ENCODE results near the gene OBSCN. TPM values are rescaled to one million over a fixed set of nuclear protein-coding genes. Genes with fewer than 3 reads are reported as not detected.

The OBSCN gene
- total and polyA plus RNA-seq, 2 donors (not counting 1 experiment from before 2014, with no cell fraction given) = 10.0 to 63.9 TPM

GRCh38 chr1:228377664-228378089 is 169.8 kb downstream of the OBSCN start:
- CTCF ChIA-PET = no interaction called here
- Histone ChIP-seq H3K9me3 (ENCODE audit: control extremely low read depth in 1 of 3, control insufficient read depth in 2 of 3, insufficient read depth in 1 of 3, low read length in 2 of 3) (peaks cover 0 to 11% (median 0%) of the 10 kb centered on the region in 3 donors), H3K4me2 (replicated peaks; ENCODE audit: low read depth, low read length, poor library complexity, severe bottlenecking) (peak overlapping the region; percentile 37), H3K9ac (ENCODE audit: low read length) (no peak overlapping the region), H3K4me3 (ENCODE audit: control extremely low read depth in 1 of 5, extremely low read depth in 1 of 5, insufficient read depth in 1 of 5, low read depth in 2 of 5, low read length in 4 of 5) (no peak overlapping the region), H4K20me1 (ENCODE audit: control insufficient read depth, insufficient read depth, low read length, poor library complexity, severe bottlenecking) (no peaks in the 10 kb centered on the region), H3K4me1 (ENCODE audit: control insufficient read depth in 2 of 2, insufficient read depth in 2 of 2, low read length in 2 of 2) (peaks cover 9 to 11% of the 10 kb centered on the region in 2 donors), H3K27me3 (replicated peaks in 1 of 4; ENCODE audit: control extremely low read depth in 1 of 4, control insufficient read depth in 3 of 4, insufficient read depth in 4 of 4, low read length in 3 of 4) (peaks cover 0 to 14% (median 7%) of the 10 kb centered on the region in 4 experiments), H2AFZ (ENCODE audit: insufficient read depth, low read depth, low read length, poor library complexity, severe bottlenecking) (no peak overlapping the region), H3K79me2 (ENCODE audit: control insufficient read depth, insufficient read depth, low read length) (no peaks in the 10 kb centered on the region), H3K27ac (ENCODE audit: low read length in 2 of 2) (no peak overlapping the region), H3K36me3 (replicated peaks in 1 of 2; ENCODE audit: control extremely low read depth in 1 of 2, control insufficient read depth in 1 of 2, extremely low read depth in 1 of 2, insufficient read depth in 2 of 2, low read length in 1 of 2) (no peaks in the 10 kb centered on the region)
- H3K27me3 Mint-ChIP-seq = peaks cover 15% of the 10 kb centered on the region
- peaks cover 7% of the 10 kb centered on the region for H3K4me1 Mint-ChIP-seq
- POLR2A ChIA-PET = interaction anchor here (0.6 kb wide), 3 partner anchors 12 to 252 kb away, joined by 5 to 8 read pairs (median 6); no protein-coding TSS in a partner anchor
- no peak for TF ChIP-seq CTCF (IDR thresholded peaks at IDR 0.05)
- no peak for TF ChIP-seq EZH2 (IDR thresholded peaks at IDR 0.05; ENCODE audit: borderline replicate concordance, insufficient read depth, low read depth, low read length, poor library complexity, severe bottlenecking)
- H3K9me3 Mint-ChIP-seq (ENCODE audit: insufficient read depth) = no peaks in the 10 kb centered on the region
- ATAC-seq (ENCODE audit: low read depth) = no peak
- WGBS (ENCODE audit: insufficient coverage) = 83% methylated on average over 5 of the region's 5 CpGs
- DNase-seq = no peak
- peak overlapping the region; percentile 54 for H3K4me3 Mint-ChIP-seq
- H3K27ac Mint-ChIP-seq = no peak overlapping the region
- intact Hi-C loops (cut with micrococcal nuclease) = no loop called here

- Histone ChIP-seq H3K36me3 (replicated peaks in 1 of 2; ENCODE audit: control extremely low read depth in 1 of 2, control insufficient read depth in 1 of 2, extremely low read depth in 1 of 2, insufficient read depth in 2 of 2, low read length in 1 of 2) (no peaks in the 10 kb centered on the region), H3K27ac (ENCODE audit: low read length in 2 of 2) (no peak overlapping the region), H2AFZ (ENCODE audit: insufficient read depth, low read depth, low read length, poor library complexity, severe bottlenecking) (peak overlapping the region; percentile 51), H4K20me1 (ENCODE audit: control insufficient read depth, insufficient read depth, low read length, poor library complexity, severe bottlenecking) (no peaks in the 10 kb centered on the region), H3K9me3 (ENCODE audit: control extremely low read depth in 1 of 3, control insufficient read depth in 2 of 3, insufficient read depth in 1 of 3, low read length in 2 of 3) (peaks cover 0 to 11% (median 0%) of the 10 kb centered on the region in 3 donors), H3K4me2 (replicated peaks; ENCODE audit: low read depth, low read length, poor library complexity, severe bottlenecking) (peak overlapping the region; percentile 78), H3K4me1 (ENCODE audit: control insufficient read depth in 2 of 2, insufficient read depth in 2 of 2, low read length in 2 of 2) (peaks cover 9 to 11% of the 10 kb centered on the region in 2 donors), H3K79me2 (ENCODE audit: control insufficient read depth, insufficient read depth, low read length) (no peaks in the 10 kb centered on the region), H3K9ac (ENCODE audit: low read length) (peak overlapping the region; percentile 29), H3K4me3 (ENCODE audit: control extremely low read depth in 1 of 5, extremely low read depth in 1 of 5, insufficient read depth in 1 of 5, low read depth in 2 of 5, low read length in 4 of 5) (peak overlapping the region in 3 of 5 experiments; percentile 17 to 38 (median 37)), H3K27me3 (replicated peaks in 1 of 4; ENCODE audit: control extremely low read depth in 1 of 4, control insufficient read depth in 3 of 4, insufficient read depth in 4 of 4, low read length in 3 of 4) (peaks cover 0 to 14% (median 7%) of the 10 kb centered on the region in 4 experiments)
- WGBS (ENCODE audit: insufficient coverage) = 12% methylated on average over 58 of the region's 73 CpGs
- DNase-seq = peak; percentile 26
- H3K9me3 Mint-ChIP-seq (ENCODE audit: insufficient read depth) = no peaks in the 10 kb centered on the region
- peak overlapping the region; percentile 80 for H3K4me3 Mint-ChIP-seq
- intact Hi-C loops (cut with micrococcal nuclease) = no loop called here
- no peak for TF ChIP-seq EZH2 (IDR thresholded peaks at IDR 0.05; ENCODE audit: borderline replicate concordance, insufficient read depth, low read depth, low read length, poor library complexity, severe bottlenecking)
- no peak for TF ChIP-seq CTCF (IDR thresholded peaks at IDR 0.05)
- no peak overlapping the region for H3K27ac Mint-ChIP-seq
- CTCF ChIA-PET = no interaction called here
- peaks cover 7% of the 10 kb centered on the region for H3K4me1 Mint-ChIP-seq
- peak; percentile 17 for ATAC-seq (ENCODE audit: low read depth)
- peaks cover 15% of the 10 kb centered on the region for H3K27me3 Mint-ChIP-seq
- POLR2A ChIA-PET = no interaction called here
Observed at GRCh38 chr1:228378090-228378872, 170.4 kb downstream of the OBSCN start.
